Mesenchymal stem cell (in vitro differentiated cells and primary cell): Measurements from ENCODE around the gene CSRNP3.

Source experiments
- DNase-seq: peaks from one replicate; pipeline ENCODE4 v3.0.0-alpha.2; 2013
- H2AFZ ChIP-seq: one replicate; pipeline ENCODE4 v1.6.1; 2013; ENCODE audit warnings: low read depth, mild to moderate bottlenecking, control low read depth, inconsistent platforms, low read length, moderate library complexity
- H2AK5ac ChIP-seq: 2 replicates; pipeline ENCODE4 v1.6.1; 2013; ENCODE audit warnings: low read length, moderate library complexity, mild to moderate bottlenecking, inconsistent platforms; ENCODE audit not compliant: severe bottlenecking
- H2BK120ac ChIP-seq: one replicate; pipeline ENCODE4 v1.6.1; 2013; ENCODE audit warnings: low read depth, mild to moderate bottlenecking, inconsistent platforms, low read length, moderate library complexity
- H2BK12ac ChIP-seq, 2 experiments: one replicate each; pipeline ENCODE4 v1.6.1; 2013; ENCODE audit warnings: inconsistent platforms in 2 of 2, low read length in 2 of 2, mild to moderate bottlenecking in 2 of 2, moderate library complexity in 2 of 2, control low read depth in 1 of 2
- H2BK15ac ChIP-seq: one replicate; pipeline ENCODE4 v1.6.1; 2013; ENCODE audit warnings: mild to moderate bottlenecking, low read depth, inconsistent platforms; ENCODE audit not compliant: poor library complexity, severe bottlenecking
- H2BK5ac ChIP-seq: 2 replicates; pipeline ENCODE4 v1.6.1; 2013; ENCODE audit warnings: low read depth, mild to moderate bottlenecking, low read length, control low read depth, inconsistent platforms; ENCODE audit not compliant: poor library complexity, severe bottlenecking
- H3K14ac ChIP-seq, 2 experiments: one replicate each; pipeline ENCODE4 v1.6.1; 2013; ENCODE audit warnings: inconsistent platforms in 2 of 2, low read length in 2 of 2, control low read depth in 1 of 2, mild to moderate bottlenecking in 1 of 2, moderate library complexity in 1 of 2
- H3K18ac ChIP-seq, 2 experiments: one replicate each; pipeline ENCODE4 v1.6.1; 2013; ENCODE audit warnings: inconsistent platforms in 2 of 2, low read length in 2 of 2, control low read depth in 1 of 2, low read depth in 1 of 2, mild to moderate bottlenecking in 1 of 2
- H3K23ac ChIP-seq, 2 experiments: one replicate each; pipeline ENCODE4 v1.6.1; 2013; ENCODE audit warnings: inconsistent platforms in 2 of 2, low read length in 2 of 2, mild to moderate bottlenecking in 2 of 2, moderate library complexity in 2 of 2, control low read depth in 1 of 2
- H3K27ac ChIP-seq: 2 replicates; pipeline ENCODE4 v1.5.1; 2013; ENCODE audit warnings: mild to moderate bottlenecking, moderate library complexity, low read length, control low read depth, inconsistent platforms; ENCODE audit not compliant: poor library complexity, severe bottlenecking
- H3K27me3 ChIP-seq, 2 experiments: 2 replicates each; pipeline versions ENCODE4 v1.6.1 to v1.7.0; 2013; ENCODE audit warnings: low read length in 2 of 2, mild to moderate bottlenecking in 2 of 2, moderate library complexity in 2 of 2, control low read depth in 1 of 2, inconsistent platforms in 1 of 2; ENCODE audit not compliant: control insufficient read depth in 1 of 2, insufficient read depth in 1 of 2
- H3K36me3 ChIP-seq, 2 experiments: 2 replicates each; pipeline versions ENCODE4 v1.6.1 to v1.7.0; 2013; ENCODE audit warnings: low read length in 2 of 2, control low read depth in 1 of 2, inconsistent platforms in 1 of 2, low read depth in 1 of 2, mild to moderate bottlenecking in 1 of 2; ENCODE audit not compliant: insufficient read depth in 2 of 2, control insufficient read depth in 1 of 2
- H3K4ac ChIP-seq, 2 experiments: one replicate each; pipeline ENCODE4 v1.6.1; 2013; ENCODE audit warnings: inconsistent platforms in 2 of 2, low read length in 2 of 2, mild to moderate bottlenecking in 2 of 2, moderate library complexity in 2 of 2, control low read depth in 1 of 2, low read depth in 1 of 2
- H3K4me1 ChIP-seq: 2 replicates; pipeline ENCODE4 v1.6.1; 2013; ENCODE audit warnings: low read depth, low read length, control low read depth; ENCODE audit not compliant: control insufficient read depth, insufficient read depth
- H3K4me2 ChIP-seq: 2 replicates; pipeline ENCODE4 v1.6.1; 2013; ENCODE audit warnings: low read length, mild to moderate bottlenecking, inconsistent platforms; ENCODE audit not compliant: poor library complexity, severe bottlenecking
- H3K4me3 ChIP-seq, 2 experiments: 2 replicates each; pipeline versions ENCODE4 v1.5.1 to v1.7.0; 2013; ENCODE audit warnings: low read length in 2 of 2, mild to moderate bottlenecking in 2 of 2, control low read depth in 1 of 2, low read depth in 1 of 2; ENCODE audit not compliant: insufficient read depth in 1 of 2
- H3K79me1 ChIP-seq: replicated peaks from 2 replicates; pipeline ENCODE4 v1.6.1; 2013; ENCODE audit warnings: mild to moderate bottlenecking, control low read depth, low read length, inconsistent platforms; ENCODE audit not compliant: poor library complexity, severe bottlenecking
- H3K9ac ChIP-seq: 2 replicates; pipeline ENCODE4 v1.7.0; 2013; ENCODE audit warnings: mild to moderate bottlenecking, low read length, moderate library complexity
- H3K9me3 ChIP-seq: 2 replicates; pipeline ENCODE4 v1.7.0; 2013; ENCODE audit warnings: mild to moderate bottlenecking, low read length; ENCODE audit not compliant: control insufficient read depth
- H4K8ac ChIP-seq: one replicate; pipeline ENCODE4 v1.6.1; 2013; ENCODE audit warnings: inconsistent platforms, mild to moderate bottlenecking, low read length, moderate library complexity
- H4K91ac ChIP-seq: one replicate; pipeline ENCODE4 v1.6.1; 2013; ENCODE audit warnings: mild to moderate bottlenecking, low read length, inconsistent platforms
- WGBS: methylation state at CpG from one replicate; pipeline ENCODE4 v1.1.7; 2013; ENCODE audit warnings: mixed read lengths; 5-methylcytosine and 5-hydroxymethylcytosine counted together

The CSRNP3 gene

GRCh38 chr2:165500816-165501215, 31.3 kb downstream of the CSRNP3 start:
- Histone ChIP-seq H3K9ac (no peak overlapping the region), H4K8ac (no peak overlapping the region), H3K79me1 (no peaks in the 10 kb centered on the region)

GRCh38 chr2:165505514-165505913, 36.0 kb downstream of the CSRNP3 start:
- no peaks in the 10 kb centered on the region for H3K36me3 ChIP-seq
- H2AK5ac ChIP-seq: no peak overlapping the region
- no peak overlapping the region for H2BK120ac ChIP-seq
- H3K9me3 ChIP-seq: no peaks in the 10 kb centered on the region
- no peak overlapping the region for H2AFZ ChIP-seq
- no peak overlapping the region for H3K4me3 ChIP-seq
- H3K9ac ChIP-seq: no peak overlapping the region
- DNase-seq: no peak
- H2BK12ac ChIP-seq: no peak overlapping the region
- H3K4me1 ChIP-seq: no peaks in the 10 kb centered on the region
- H3K14ac ChIP-seq: no peak overlapping the region
- no peak overlapping the region for H3K18ac ChIP-seq
- no CpG with 5 or more reads among the region's 3 CpGs for WGBS
- no peaks in the 10 kb centered on the region for H3K79me1 ChIP-seq
- H3K4me2 ChIP-seq: no peak overlapping the region
- H3K23ac ChIP-seq: no peak overlapping the region
- H3K27ac ChIP-seq: no peak overlapping the region
- no peak overlapping the region for H2BK15ac ChIP-seq
- H3K27me3 ChIP-seq: no peaks in the 10 kb centered on the region
- no peak overlapping the region for H3K4ac ChIP-seq
- H4K8ac ChIP-seq: no peak overlapping the region
- no peak overlapping the region for H2BK5ac ChIP-seq
- H4K91ac ChIP-seq: no peak overlapping the region

More at GRCh38 chr2:165500816-165501215, 31.3 kb downstream of the CSRNP3 start:
- H3K27me3 ChIP-seq: no peaks in the 10 kb centered on the region
- no peak overlapping the region for H3K27ac ChIP-seq
- no peak overlapping the region for H2BK12ac ChIP-seq
- no peak overlapping the region for H2BK15ac ChIP-seq
- no peaks in the 10 kb centered on the region for H3K36me3 ChIP-seq
- no peak overlapping the region for H2BK5ac ChIP-seq
- DNase-seq: no peak
- H2AFZ ChIP-seq: no peak overlapping the region
- H3K4me2 ChIP-seq: no peak overlapping the region
- H3K23ac ChIP-seq: no peak overlapping the region
- no peak overlapping the region for H4K91ac ChIP-seq
- H3K18ac ChIP-seq: no peak overlapping the region
- no peak overlapping the region for H3K4ac ChIP-seq
- H3K14ac ChIP-seq: no peak overlapping the region
- H3K4me1 ChIP-seq: no peaks in the 10 kb centered on the region
- H2AK5ac ChIP-seq: no peak overlapping the region
- H3K4me3 ChIP-seq: no peak overlapping the region
- H2BK120ac ChIP-seq: no peak overlapping the region
- no peaks in the 10 kb centered on the region for H3K9me3 ChIP-seq

GRCh38 chr2:165508927-165509326, 39.4 kb downstream of the CSRNP3 start:
- Histone ChIP-seq H4K8ac (no peak overlapping the region), H4K91ac (no peak overlapping the region), H2BK12ac (no peak overlapping the region), H3K27me3 (no peaks in the 10 kb centered on the region), H2BK15ac (no peak overlapping the region), H3K9ac (no peak overlapping the region), H3K18ac (no peak overlapping the region), H3K9me3 (no peaks in the 10 kb centered on the region), H3K4me2 (no peak overlapping the region), H2AFZ (no peak overlapping the region), H3K4me3 (no peak overlapping the region), H3K23ac (no peak overlapping the region), H3K79me1 (no peaks in the 10 kb centered on the region), H2AK5ac (no peak overlapping the region), H3K4me1 (no peaks in the 10 kb centered on the region), H2BK120ac (no peak overlapping the region), H3K36me3 (no peaks in the 10 kb centered on the region), H2BK5ac (no peak overlapping the region), H3K27ac (no peak overlapping the region), H3K14ac (no peak overlapping the region), H3K4ac (no peak overlapping the region)
- no peak for DNase-seq

GRCh38 chr2:165513479-165513878, 44.0 kb downstream of the CSRNP3 start:
- no peak for DNase-seq
- H2AFZ ChIP-seq: no peak overlapping the region
- H3K18ac ChIP-seq: no peak overlapping the region
- H3K36me3 ChIP-seq: no peaks in the 10 kb centered on the region
- H4K8ac ChIP-seq: no peak overlapping the region
- H3K9me3 ChIP-seq: no peaks in the 10 kb centered on the region
- H3K27me3 ChIP-seq: no peaks in the 10 kb centered on the region
- H2BK12ac ChIP-seq: no peak overlapping the region
- no peaks in the 10 kb centered on the region for H3K4me1 ChIP-seq
- H3K79me1 ChIP-seq: peaks cover 2% of the 10 kb centered on the region
- no peak overlapping the region for H3K14ac ChIP-seq
- no CpG with 5 or more reads among the region's 1 CpG for WGBS
- H3K27ac ChIP-seq: no peak overlapping the region
- H2BK5ac ChIP-seq: no peak overlapping the region
- no peak overlapping the region for H3K4me2 ChIP-seq
- no peak overlapping the region for H3K4ac ChIP-seq
- no peak overlapping the region for H2AK5ac ChIP-seq
- no peak overlapping the region for H2BK15ac ChIP-seq
- no peak overlapping the region for H3K4me3 ChIP-seq
- no peak overlapping the region for H2BK120ac ChIP-seq
- H3K9ac ChIP-seq: no peak overlapping the region
- no peak overlapping the region for H3K23ac ChIP-seq
- H4K91ac ChIP-seq: no peak overlapping the region
